ENCODE results near the gene MUC22.
A peak's percentile ranks its signal among the peaks of the same experiment; 100 is the strongest.
"Not testable (repeated sequence)": the region's sequence is repeated elsewhere in the genome, so short reads cannot be mapped to it uniquely, and the experiment has no call there.

The MUC22 gene

GRCh38 chr6:31037169-31037568, 26.9 kb downstream of the MUC22 start:
- DNase-seq (ENCODE audit: low read depth in 1 of 2, low spot score in 1 of 2) = no peak

DNA sequence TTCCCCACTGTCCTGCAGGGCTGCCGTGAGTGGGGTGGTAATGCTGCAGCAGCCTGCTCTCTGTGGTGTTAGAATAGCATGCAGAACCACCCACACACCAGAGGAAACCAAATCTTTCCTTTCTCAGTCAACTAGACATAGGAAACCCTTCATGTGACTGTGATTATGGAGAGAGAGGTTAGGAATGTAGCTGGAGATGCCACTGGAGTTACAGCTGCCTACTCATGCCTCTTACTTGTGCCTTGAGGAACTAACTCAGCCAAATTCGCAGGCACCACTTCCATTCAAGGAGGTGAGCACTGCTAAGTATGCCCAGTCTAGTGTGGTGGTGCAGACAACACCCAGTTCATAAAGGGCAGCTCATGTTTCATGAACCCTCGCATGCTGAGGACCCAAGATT, 27.4 kb downstream of the MUC22 start:
- DNase-seq (ENCODE audit: low read depth in 1 of 2, low spot score in 1 of 2) = no peak

- no peak for DNase-seq (ENCODE audit: low read depth in 1 of 2, low spot score in 1 of 2)
These were observed 28.3 kb downstream of the MUC22 start for GRCh38 chr6:31038559-31038958.

- DNase-seq (ENCODE audit: low read depth in 1 of 2, low spot score in 1 of 2) = no peak
These were observed 30.5 kb downstream of the MUC22 start for GRCh38 chr6:31040801-31041200.

DNA sequence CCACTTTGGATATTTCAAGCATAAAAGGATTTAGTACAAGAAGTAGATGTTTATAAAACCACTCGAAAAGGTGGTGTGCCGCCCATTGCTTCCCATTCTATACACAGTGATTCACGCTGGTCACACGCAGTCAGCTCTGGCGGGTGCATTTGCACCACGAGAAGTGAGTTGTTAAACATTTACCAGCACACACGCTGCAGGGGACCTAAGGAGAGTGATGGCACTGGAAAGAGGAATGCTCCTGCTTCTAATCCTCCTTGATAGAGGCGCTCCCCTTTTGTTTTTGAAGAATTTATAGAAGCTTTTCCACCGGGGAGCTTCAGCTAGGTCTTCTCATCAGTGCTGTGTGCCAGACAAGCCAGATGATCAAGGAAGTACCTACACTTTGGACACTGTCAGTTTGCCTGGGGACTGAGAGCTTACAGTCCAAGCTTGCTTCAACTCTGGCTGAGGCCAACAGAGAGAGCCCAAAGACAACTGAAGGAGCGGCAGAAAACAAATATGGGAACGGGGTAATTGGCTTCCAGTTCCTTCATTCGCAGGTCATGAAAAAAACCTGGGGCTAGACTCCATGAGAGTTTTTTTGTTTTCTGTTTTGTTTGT, 31.2 kb downstream of the MUC22 start:
- DNase-seq (ENCODE audit: low read depth in 1 of 2, low spot score in 1 of 2) = no peak

DNA sequence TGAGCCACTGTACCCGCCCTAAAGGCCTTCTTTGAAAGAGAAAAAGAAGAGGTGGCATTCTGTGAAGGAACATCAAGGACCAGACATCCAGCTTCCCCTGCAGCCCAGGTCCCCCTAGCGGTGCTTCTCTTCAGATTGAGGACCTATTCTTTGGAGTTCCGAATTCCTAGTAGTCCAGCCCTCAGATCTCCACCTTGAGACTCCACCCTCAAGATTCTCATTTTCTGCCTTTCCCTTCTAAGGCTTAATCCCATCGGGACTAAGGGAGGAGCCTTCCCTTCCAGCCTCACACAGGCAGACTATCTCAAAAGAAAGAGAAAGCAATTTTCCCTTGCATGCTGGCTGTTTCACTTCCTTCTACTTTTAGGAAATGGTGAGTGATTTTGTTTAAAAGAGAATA, 32.5 kb downstream of the MUC22 start:
- peak in 1 of 2 donors; percentile 1 for DNase-seq (ENCODE audit: low read depth in 1 of 2, low spot score in 1 of 2)

DNA sequence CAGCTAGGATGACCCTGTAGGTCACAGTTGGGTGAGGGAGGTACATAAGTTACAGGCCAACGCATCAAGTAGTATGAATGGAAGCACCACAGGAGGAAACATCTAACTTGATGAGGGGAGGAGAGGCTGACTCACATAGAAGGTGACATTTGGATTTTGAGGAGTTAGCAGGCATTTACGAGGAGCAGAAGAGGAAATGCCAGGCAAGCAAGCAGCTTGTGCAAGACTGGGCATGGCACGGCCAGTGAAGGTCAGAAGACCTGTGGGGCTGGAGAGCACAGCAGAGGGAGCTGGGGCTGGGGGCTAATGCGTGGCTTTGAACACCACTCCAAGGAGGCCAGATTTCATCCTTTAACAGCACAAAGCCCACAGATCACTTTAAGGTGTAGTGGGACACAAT, 37.8 kb downstream of the MUC22 start:
- no peak for DNase-seq (ENCODE audit: low read depth in 1 of 2, low spot score in 1 of 2)

DNA sequence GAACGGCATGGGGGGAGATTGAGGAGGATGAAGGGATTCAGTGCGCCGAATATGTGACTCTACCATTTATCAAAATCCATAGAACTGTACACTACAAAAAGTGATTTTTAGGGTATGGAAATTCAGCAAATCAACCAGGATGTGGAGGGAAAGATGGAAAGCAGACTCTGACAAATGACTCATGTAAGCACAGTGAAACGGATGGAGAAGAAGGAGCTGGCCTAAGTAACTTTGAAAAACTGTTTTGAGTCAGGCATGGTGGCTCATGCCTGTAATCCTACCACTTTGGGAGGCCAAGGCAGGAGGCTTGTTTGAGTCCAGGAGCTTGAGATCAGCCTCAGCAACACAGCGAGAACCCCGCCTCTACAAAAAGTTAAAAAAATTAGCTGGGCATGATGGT, 39.2 kb downstream of the MUC22 start:
- DNase-seq (ENCODE audit: low read depth in 1 of 2, low spot score in 1 of 2) = no peak

DNA sequence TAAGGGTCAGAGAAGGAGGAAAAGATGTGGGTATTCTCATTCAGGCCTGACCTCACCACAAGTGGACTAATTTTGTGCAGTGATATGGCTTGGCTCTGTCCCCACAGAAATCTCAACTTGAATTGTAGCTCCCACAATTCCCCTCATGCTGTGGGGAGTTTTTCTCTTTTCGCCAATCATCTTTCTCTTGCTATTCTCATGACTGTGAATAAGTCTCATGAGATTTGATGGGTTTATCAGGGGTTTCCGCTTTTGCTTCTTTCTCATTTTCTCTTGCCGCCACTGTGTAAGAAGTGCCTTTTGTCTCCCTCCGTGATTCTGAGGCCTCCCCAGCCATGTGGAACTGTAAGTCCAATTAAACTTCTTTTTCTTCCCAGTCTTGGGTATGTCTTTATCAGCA, 42.9 kb downstream of the MUC22 start:
- DNase-seq (ENCODE audit: low read depth in 1 of 2, low spot score in 1 of 2) = not testable (repeated sequence)

DNA sequence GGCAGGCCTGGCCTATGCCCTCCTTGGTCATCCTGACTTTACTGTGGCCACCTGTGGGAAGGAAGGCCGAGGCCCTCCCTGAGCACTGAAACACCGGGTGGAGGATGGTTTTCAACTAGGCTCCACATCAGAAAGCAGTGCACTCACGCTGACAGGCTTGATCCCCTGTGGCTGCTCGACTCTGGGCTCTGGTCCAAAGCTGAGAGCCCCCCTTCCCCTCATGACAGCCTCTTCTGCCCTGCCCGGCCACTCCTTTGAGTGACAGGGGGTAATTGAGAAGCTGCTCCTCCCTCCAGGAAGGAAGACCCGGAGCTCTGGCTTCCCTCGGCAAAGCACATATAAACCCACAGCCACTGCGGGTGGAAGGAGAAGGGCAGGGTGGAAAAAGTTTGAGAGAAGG, 43.6 kb downstream of the MUC22 start:
- no peak for DNase-seq (ENCODE audit: low read depth in 1 of 2, low spot score in 1 of 2)

- no peak for DNase-seq (ENCODE audit: low read depth in 1 of 2, low spot score in 1 of 2)
These were observed 45.2 kb downstream of the MUC22 start for GRCh38 chr6:31055441-31055840.

DNA sequence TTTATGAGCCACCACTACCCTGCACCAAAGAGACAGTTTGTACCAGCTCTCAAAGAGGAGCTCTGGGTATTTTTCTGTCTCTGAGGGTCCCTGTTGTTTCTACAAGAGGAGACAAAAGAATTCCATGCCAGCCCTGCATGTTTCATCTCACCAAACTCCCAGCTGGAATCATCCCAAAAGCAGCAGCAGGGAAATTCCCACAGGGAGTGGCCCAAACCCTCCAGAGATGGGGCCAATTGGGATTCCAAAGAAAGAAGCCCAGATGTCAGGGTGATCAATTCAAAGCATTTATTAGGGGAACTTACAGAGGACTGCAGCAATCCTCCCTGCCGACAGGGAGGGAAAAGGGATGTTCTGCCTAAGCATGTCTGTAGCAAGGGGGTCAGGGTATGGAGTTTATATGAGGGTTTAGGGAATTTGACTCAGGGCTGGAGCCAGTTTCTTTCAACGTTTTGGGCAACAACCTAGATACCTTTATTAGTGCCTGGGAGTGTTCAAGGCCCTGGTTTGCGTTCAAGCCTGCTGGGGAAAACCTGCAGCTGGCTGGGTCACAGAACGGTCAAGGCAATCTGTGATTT, 47.2 kb downstream of the MUC22 start:
- no peak for DNase-seq (ENCODE audit: low read depth in 1 of 2, low spot score in 1 of 2)

DNA sequence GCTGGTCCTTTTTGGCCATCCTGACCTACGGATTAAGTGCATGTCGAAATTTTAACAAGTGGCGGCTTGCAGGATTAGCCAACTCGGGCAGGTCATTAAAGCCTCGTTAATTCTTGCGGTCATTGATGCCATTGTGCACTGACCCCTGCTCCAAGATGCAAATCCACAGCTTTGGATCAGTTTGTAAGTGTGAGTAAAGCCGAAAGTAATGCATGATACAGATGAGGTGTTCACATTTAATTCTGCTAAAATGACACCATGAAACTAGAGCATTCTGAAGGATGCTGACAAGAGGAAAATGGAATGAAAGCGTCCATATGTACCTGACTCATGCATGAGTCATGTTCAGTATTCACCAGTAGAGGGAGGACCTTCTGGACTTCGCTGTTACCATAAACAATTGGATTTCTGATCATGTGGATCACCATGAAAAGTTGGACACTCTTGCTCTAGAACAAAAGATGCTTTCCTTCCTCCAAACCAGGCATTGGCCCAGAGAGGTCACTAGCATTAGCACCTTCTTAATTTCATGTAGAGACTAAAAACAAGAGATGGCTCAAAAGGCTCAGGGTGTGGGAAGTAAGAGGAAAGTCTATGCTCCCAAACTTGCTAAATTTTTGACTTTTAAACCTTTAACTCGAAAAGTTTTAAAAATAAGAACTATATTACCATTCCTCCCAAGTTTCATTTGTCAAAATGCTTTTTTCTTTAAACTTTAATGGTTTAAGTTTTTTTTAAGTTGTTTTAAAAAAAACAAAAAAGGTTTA, 48.0 kb downstream of the MUC22 start:
- no peak for DNase-seq (ENCODE audit: low read depth in 1 of 2, low spot score in 1 of 2)

DNA sequence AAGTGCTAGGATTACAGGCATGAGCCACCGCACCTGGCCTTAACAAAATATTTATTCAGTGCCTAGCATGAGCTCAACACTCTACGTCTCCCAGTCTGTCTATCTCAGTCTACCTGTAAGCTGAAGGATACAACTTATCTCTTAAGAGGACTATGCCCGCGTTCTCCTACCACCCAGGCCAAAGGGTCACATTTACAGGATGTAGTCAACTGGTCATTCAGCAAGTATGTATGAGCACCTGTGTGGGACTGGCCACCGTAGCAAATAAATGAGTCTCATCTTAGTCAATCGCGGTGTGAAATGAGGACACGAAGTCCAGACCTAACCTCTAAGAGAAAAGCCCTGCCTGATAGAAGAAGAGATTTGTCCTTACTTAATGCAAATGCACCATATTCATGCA, 49.9 kb downstream of the MUC22 start:
- DNase-seq (ENCODE audit: low read depth in 1 of 2, low spot score in 1 of 2) = no peak

DNA sequence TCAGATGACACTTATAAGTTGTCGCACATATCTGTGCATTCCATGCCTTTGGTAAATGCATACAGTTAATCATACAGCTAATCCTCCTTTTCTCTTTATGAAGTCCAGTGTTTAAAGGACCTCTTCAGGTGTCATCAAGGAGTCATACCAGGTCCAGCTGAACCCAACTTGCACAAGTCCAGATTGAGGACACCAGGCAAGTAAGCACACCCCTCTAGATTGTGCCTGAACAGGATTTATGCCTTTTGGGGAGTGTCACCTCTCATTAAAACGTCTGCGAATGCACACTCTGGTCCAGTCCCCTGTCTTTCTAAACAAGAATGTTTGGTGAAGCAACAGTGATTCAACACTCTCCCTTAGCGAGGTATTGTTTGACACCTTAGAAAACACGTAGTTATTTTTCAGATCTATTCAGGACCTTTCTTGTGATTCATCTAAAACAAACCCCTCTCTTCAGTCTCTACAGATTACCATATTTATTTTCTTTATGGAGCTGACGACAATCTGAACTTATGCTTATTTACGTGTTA, 53.7 kb downstream of the MUC22 start:
- no peak for DNase-seq (ENCODE audit: low read depth in 1 of 2, low spot score in 1 of 2)

DNA sequence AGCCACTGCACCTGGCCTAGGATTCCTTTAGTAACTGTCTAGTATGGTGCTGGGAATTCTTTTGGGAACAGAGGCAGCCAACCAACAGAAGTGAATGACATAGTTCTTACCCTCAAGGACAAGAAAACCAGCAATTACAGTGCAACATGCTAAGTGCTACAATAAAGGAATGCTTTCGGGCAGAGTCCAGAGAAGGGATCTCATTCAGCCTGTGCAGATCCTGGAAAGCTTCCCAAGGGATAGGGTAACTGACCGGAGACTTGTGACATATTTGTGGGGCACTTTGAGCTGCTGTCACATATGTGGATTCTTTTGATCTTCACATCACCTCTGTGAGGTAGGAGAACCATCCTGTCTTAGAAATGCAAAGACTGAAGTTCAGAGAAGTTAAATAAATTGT, 55.3 kb downstream of the MUC22 start:
- DNase-seq (ENCODE audit: low read depth in 1 of 2, low spot score in 1 of 2) = no peak

DNA sequence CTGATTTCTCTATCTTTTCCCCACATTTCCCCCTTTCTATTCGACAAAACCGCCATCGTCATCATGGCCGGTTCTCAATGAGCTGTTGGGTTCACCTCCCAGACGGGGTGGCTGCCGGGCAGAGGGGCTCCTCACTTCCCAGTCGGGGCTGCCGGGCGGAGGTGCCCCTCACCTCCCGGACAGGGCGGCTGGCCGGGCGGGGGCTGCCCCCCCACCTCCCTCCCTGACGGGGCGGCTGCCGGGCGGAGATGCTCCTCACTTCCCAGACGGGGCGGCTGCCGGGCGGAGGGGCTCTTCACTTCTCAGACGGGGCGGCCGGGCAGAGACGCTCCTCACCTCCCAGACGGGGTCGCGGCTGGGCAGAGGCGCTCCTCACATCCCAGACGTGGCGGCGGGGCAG, 56.8 kb downstream of the MUC22 start:
- DNase-seq (ENCODE audit: low read depth in 1 of 2, low spot score in 1 of 2) = not testable (repeated sequence)

GRCh38 chr6:31067891-31068668, 57.8 kb downstream of the MUC22 start:
- DNase-seq (ENCODE audit: low read depth in 1 of 2, low spot score in 1 of 2) = not testable (repeated sequence)

DNA sequence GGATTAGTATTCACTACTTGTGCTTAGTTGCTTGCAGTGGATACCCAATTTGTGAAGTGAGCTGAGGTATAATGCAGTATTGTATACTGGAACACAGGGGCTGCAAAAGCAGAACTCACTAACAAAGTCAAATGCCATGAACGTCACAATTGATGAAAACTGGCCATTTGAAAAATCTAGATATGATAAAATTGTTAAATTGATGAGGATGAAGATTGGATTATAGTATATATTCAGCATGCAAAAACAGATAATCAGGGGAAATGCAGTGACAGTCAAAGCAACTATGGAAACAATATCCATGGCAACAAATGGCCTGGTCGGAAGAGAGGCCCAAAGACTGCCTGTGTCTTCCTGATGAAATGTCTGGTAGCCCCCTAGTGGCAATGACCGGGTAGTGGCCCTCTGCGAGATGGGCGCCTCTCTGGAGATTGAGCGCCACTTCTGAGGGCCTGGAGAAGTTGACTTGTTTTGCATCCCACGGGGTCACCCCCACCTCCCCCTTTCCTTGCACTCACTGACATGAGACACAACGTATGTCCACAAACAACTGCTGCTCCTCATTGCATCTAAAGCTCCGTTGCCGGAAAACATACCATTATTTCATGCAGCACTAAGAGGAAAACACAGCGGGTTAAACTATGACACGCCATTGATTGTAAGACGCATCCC, 58.5 kb downstream of the MUC22 start:
- peak; percentile 38 to 42 for DNase-seq (ENCODE audit: low read depth in 1 of 2, low spot score in 1 of 2)

GRCh38 chr6:31070711-31071197, 60.5 kb downstream of the MUC22 start:
- DNase-seq (ENCODE audit: low read depth in 1 of 2, low spot score in 1 of 2) = no peak

DNA sequence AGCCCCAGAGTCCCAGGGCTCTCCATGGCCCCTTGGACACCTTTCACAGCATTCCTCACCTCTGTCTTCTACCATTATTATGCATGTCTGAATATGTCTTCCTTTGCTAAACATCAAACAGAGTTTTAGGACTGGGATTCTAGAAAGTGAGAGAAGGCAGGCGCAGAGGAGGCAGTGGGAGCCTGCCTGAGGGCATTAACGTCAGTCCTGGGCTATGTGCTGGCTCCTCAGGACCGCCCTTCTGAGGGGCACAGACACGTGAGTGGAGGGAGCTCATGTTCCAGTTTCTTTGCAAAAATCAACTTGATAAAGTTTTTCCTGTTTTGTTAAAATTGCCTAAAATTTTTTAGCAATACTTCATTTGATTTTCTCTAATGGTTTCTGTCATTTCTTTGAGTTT, 64.1 kb downstream of the MUC22 start:
- DNase-seq (ENCODE audit: low read depth in 1 of 2, low spot score in 1 of 2) = no peak
